GDM1 (cell line): ENCODE measurements around the gene FAM110A.
"Not testable (repeated sequence)": the region's sequence is repeated elsewhere in the genome, so short reads cannot be mapped to it uniquely, and the experiment has no call there.

Experiments
- DNase-seq: peaks from one replicate; lab custom pipeline; 2025; lab: John Stamatoyannopoulos, UW

FAM110A gene

GRCh38 chr20:873875-874607 is 40.5 kb downstream of the FAM110A start:
- DNase-seq: no peak

- no peak for DNase-seq
Observed at GRCh38 chr20:875115-875514, 41.6 kb downstream of the FAM110A start.

GRCh38 chr20:877814-878213 is 44.3 kb downstream of the FAM110A start:
- no peak for DNase-seq

- DNase-seq: no peak
Observed at GRCh38 chr20:878511-879307, 45.2 kb downstream of the FAM110A start.

- DNase-seq: no peak
Observed at GRCh38 chr20:879626-880025, 46.1 kb downstream of the FAM110A start.

- DNase-seq: peak; percentile 31
Observed at GRCh38 chr20:881051-881782, 47.7 kb downstream of the FAM110A start.

- no peak for DNase-seq
Observed at GRCh38 chr20:881783-882144, 48.2 kb downstream of the FAM110A start.

- DNase-seq: no peak
Observed at GRCh38 chr20:884983-885952, 51.8 kb downstream of the FAM110A start.

- DNase-seq: no peak
Observed at GRCh38 chr20:887137-887536, 53.6 kb downstream of the FAM110A start.

GRCh38 chr20:888057-888456 is 54.5 kb downstream of the FAM110A start:
- DNase-seq: no peak

GRCh38 chr20:889106-889505 is 55.6 kb downstream of the FAM110A start:
- no peak for DNase-seq

- no peak for DNase-seq
Observed at GRCh38 chr20:889932-890463, 56.5 kb downstream of the FAM110A start.

GRCh38 chr20:890666-891057 is 57.1 kb downstream of the FAM110A start:
- DNase-seq: no peak

- peak; percentile 6 for DNase-seq
Observed at GRCh38 chr20:891058-891705, 57.7 kb downstream of the FAM110A start.

- no peak for DNase-seq
Observed at GRCh38 chr20:891706-892080, 58.2 kb downstream of the FAM110A start.

- DNase-seq: not testable (repeated sequence)
Observed at GRCh38 chr20:892371-892770, 58.9 kb downstream of the FAM110A start.
